HL-60 (cell line): Measurements from ENCODE around the gene NPR3.

Experiments
- POLR2AphosphoS5 ChIP-seq: IDR thresholded peaks from 2 replicates; pipeline ENCODE4 v1.6.1; 2012; ENCODE audit warnings: low read depth
- SPI1 ChIP-seq: IDR thresholded peaks from 2 replicates; pipeline ENCODE4 v1.6.1; 2012; ENCODE audit warnings: low read depth, mild to moderate bottlenecking, borderline replicate concordance
- TF ChIP-seq, protein P1 (sequence below): IDR thresholded peaks from one replicate; pipeline ENCODE4 v1.5.1; 2011; ENCODE audit warnings: low read length, control low read depth, inconsistent platforms; ENCODE audit not compliant: insufficient read depth
- TF ChIP-seq, protein P2 (sequence below): IDR thresholded peaks from 2 replicates; pipeline ENCODE4 v1.6.1; 2012; ENCODE audit warnings: low read depth; ENCODE audit not compliant: insufficient replicate concordance

- no peak for TF ChIP-seq POLR2AphosphoS5
- TF ChIP-seq, protein P1, sequence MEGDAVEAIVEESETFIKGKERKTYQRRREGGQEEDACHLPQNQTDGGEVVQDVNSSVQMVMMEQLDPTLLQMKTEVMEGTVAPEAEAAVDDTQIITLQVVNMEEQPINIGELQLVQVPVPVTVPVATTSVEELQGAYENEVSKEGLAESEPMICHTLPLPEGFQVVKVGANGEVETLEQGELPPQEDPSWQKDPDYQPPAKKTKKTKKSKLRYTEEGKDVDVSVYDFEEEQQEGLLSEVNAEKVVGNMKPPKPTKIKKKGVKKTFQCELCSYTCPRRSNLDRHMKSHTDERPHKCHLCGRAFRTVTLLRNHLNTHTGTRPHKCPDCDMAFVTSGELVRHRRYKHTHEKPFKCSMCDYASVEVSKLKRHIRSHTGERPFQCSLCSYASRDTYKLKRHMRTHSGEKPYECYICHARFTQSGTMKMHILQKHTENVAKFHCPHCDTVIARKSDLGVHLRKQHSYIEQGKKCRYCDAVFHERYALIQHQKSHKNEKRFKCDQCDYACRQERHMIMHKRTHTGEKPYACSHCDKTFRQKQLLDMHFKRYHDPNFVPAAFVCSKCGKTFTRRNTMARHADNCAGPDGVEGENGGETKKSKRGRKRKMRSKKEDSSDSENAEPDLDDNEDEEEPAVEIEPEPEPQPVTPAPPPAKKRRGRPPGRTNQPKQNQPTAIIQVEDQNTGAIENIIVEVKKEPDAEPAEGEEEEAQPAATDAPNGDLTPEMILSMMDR = no peak
- TF ChIP-seq SPI1 = no peak
- TF ChIP-seq, protein P2, sequence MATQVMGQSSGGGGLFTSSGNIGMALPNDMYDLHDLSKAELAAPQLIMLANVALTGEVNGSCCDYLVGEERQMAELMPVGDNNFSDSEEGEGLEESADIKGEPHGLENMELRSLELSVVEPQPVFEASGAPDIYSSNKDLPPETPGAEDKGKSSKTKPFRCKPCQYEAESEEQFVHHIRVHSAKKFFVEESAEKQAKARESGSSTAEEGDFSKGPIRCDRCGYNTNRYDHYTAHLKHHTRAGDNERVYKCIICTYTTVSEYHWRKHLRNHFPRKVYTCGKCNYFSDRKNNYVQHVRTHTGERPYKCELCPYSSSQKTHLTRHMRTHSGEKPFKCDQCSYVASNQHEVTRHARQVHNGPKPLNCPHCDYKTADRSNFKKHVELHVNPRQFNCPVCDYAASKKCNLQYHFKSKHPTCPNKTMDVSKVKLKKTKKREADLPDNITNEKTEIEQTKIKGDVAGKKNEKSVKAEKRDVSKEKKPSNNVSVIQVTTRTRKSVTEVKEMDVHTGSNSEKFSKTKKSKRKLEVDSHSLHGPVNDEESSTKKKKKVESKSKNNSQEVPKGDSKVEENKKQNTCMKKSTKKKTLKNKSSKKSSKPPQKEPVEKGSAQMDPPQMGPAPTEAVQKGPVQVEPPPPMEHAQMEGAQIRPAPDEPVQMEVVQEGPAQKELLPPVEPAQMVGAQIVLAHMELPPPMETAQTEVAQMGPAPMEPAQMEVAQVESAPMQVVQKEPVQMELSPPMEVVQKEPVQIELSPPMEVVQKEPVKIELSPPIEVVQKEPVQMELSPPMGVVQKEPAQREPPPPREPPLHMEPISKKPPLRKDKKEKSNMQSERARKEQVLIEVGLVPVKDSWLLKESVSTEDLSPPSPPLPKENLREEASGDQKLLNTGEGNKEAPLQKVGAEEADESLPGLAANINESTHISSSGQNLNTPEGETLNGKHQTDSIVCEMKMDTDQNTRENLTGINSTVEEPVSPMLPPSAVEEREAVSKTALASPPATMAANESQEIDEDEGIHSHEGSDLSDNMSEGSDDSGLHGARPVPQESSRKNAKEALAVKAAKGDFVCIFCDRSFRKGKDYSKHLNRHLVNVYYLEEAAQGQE = no peak
Observed at GRCh38 chr5:32831624-32832023, 120.5 kb downstream of the NPR3 start.
